HL-60 (cell line): Measurements from ENCODE around the gene FBXO27.
"Not testable (repeated sequence)": the region's sequence is repeated elsewhere in the genome, so short reads cannot be mapped to it uniquely, and the experiment has no call there.

ENCODE experiments used
- DNase-seq, 2 experiments: peaks; one replicate each; pipeline ENCODE4 v3.0.0-alpha.2; 2010 to 2020; ENCODE audit warnings: low read depth in 1 of 2, low spot score in 1 of 2
- H3K27ac ChIP-seq: fragments of 250-450 bp; sonication (Bioruptor Pico); replicated peaks from 2 replicates; pipeline ENCODE4 v1.5.1; 2020; ENCODE audit warnings: mild to moderate bottlenecking, moderate library complexity
- H3K27me3 ChIP-seq: fragments of 250-450 bp; sonication (Bioruptor Pico); 2 replicates; pipeline ENCODE4 v1.5.1; 2021; ENCODE audit warnings: mild to moderate bottlenecking, moderate library complexity; ENCODE audit not compliant: insufficient read depth, poor library complexity, severe bottlenecking
- H3K4me3 ChIP-seq: replicated peaks from 2 replicates; pipeline ENCODE4 v1.5.1; 2011; ENCODE audit warnings: mild to moderate bottlenecking, control low read depth, low read length; ENCODE audit not compliant: insufficient read depth
- GABPA ChIP-seq: IDR thresholded peaks from 2 replicates; pipeline ENCODE4 v1.6.1; 2012; ENCODE audit warnings: low read depth
- POLR2AphosphoS5 ChIP-seq: IDR thresholded peaks from 2 replicates; pipeline ENCODE4 v1.6.1; 2012; ENCODE audit warnings: low read depth
- SPI1 ChIP-seq: IDR thresholded peaks from 2 replicates; pipeline ENCODE4 v1.6.1; 2012; ENCODE audit warnings: low read depth, mild to moderate bottlenecking, borderline replicate concordance
- TF ChIP-seq, protein P1 (sequence below): IDR thresholded peaks from one replicate; pipeline ENCODE4 v1.5.1; 2011; ENCODE audit warnings: low read length, control low read depth, inconsistent platforms; ENCODE audit not compliant: insufficient read depth
- TF ChIP-seq, protein P2 (sequence below): IDR thresholded peaks from 2 replicates; pipeline ENCODE4 v1.6.1; 2012; ENCODE audit warnings: low read depth; ENCODE audit not compliant: insufficient replicate concordance

The FBXO27 gene

DNA sequence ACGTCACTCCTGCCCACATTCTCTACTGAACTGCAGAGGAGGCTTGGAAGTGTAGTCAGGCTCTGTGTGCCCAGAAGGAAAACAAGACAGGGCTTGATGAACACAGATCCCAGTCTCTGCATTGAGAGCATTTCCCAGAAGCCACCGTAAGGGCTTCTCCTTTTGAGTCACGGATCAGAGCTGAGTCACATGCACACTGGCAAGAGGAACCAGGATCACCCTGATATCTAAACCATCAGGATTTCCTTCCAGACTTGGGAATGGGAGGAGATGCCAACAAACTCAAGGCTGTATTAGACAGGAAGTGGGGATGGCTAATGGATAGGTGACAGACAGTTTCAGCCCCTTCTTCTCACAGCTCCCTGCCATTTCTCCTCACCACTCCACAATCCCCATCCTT is 39.1 kb downstream of the FBXO27 start:
- H3K27me3 ChIP-seq = no peaks in the 10 kb centered on the region
- no peak for DNase-seq
- TF ChIP-seq SPI1 (no peak), GABPA (no peak), POLR2AphosphoS5 (no peak)
- TF ChIP-seq, protein P1, sequence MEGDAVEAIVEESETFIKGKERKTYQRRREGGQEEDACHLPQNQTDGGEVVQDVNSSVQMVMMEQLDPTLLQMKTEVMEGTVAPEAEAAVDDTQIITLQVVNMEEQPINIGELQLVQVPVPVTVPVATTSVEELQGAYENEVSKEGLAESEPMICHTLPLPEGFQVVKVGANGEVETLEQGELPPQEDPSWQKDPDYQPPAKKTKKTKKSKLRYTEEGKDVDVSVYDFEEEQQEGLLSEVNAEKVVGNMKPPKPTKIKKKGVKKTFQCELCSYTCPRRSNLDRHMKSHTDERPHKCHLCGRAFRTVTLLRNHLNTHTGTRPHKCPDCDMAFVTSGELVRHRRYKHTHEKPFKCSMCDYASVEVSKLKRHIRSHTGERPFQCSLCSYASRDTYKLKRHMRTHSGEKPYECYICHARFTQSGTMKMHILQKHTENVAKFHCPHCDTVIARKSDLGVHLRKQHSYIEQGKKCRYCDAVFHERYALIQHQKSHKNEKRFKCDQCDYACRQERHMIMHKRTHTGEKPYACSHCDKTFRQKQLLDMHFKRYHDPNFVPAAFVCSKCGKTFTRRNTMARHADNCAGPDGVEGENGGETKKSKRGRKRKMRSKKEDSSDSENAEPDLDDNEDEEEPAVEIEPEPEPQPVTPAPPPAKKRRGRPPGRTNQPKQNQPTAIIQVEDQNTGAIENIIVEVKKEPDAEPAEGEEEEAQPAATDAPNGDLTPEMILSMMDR = no peak
- TF ChIP-seq, protein P2, sequence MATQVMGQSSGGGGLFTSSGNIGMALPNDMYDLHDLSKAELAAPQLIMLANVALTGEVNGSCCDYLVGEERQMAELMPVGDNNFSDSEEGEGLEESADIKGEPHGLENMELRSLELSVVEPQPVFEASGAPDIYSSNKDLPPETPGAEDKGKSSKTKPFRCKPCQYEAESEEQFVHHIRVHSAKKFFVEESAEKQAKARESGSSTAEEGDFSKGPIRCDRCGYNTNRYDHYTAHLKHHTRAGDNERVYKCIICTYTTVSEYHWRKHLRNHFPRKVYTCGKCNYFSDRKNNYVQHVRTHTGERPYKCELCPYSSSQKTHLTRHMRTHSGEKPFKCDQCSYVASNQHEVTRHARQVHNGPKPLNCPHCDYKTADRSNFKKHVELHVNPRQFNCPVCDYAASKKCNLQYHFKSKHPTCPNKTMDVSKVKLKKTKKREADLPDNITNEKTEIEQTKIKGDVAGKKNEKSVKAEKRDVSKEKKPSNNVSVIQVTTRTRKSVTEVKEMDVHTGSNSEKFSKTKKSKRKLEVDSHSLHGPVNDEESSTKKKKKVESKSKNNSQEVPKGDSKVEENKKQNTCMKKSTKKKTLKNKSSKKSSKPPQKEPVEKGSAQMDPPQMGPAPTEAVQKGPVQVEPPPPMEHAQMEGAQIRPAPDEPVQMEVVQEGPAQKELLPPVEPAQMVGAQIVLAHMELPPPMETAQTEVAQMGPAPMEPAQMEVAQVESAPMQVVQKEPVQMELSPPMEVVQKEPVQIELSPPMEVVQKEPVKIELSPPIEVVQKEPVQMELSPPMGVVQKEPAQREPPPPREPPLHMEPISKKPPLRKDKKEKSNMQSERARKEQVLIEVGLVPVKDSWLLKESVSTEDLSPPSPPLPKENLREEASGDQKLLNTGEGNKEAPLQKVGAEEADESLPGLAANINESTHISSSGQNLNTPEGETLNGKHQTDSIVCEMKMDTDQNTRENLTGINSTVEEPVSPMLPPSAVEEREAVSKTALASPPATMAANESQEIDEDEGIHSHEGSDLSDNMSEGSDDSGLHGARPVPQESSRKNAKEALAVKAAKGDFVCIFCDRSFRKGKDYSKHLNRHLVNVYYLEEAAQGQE = no peak
- H3K4me3 ChIP-seq = no peak overlapping the region
- H3K27ac ChIP-seq = no peak overlapping the region

DNA sequence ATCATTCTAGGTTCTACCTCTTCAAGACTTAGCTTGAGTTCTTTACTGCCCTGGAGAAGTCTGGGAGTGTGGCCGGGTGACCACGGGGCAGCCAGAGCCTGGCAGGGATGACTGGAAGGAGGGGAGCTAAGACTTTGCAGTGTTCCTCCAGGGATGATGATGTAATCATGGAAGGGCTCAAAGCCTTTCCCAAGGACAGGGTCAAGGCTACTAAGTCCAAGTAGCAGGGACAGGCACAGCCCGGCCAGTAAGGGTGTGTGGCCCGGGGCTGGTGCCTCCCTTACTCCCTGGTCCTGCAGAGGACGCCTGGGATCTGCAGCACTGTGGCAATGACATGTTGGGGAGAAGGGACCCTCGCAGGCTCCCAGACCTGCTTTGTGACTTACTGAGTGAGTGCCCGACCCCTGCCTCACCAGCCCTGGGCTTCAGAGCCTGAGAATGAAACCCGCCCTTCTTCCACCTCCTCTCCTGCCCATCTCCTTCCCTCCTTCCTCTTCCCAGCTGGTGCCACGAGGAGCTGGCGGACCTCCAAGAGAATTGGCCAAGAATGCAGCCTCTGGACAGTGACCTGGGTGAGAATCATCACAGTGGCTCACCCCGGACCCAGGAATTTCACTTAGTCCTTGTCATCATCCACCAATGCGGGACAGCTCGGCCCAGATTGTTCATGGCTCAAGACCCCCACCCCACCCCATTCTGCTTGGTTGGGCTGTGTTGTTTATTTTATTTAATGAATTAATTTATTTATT is 41.2 kb downstream of the FBXO27 start:
- H3K4me3 ChIP-seq = no peak overlapping the region
- TF ChIP-seq POLR2AphosphoS5 (no peak), GABPA (no peak), SPI1 (no peak)
- TF ChIP-seq, protein P2 = no peak
- TF ChIP-seq, protein P1 = no peak
- no peak overlapping the region for H3K27ac ChIP-seq
- no peak for DNase-seq
- H3K27me3 ChIP-seq = no peaks in the 10 kb centered on the region

DNA sequence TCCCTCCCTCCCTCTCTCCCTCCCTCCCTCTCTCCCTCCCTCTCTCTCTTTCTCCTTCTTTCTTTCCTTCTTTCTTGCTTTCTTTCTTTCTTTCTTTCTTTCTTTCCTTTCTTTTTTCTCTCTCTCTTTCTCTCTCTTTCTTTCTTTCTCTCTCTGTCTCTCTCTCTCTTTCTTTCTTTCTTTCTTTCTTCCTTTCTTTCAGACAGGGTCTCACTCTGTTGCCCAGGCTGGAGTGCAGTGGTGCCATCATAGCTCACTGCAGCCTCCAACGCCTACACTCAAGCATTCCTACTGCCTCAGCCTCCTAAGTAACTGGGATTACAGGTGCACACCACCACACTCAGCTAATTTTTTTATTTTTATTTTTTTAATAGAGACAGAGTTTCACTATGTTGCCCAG is 42.7 kb downstream of the FBXO27 start:
- not testable (repeated sequence) for H3K27ac ChIP-seq, H3K4me3 ChIP-seq, H3K27me3 ChIP-seq, DNase-seq

DNA sequence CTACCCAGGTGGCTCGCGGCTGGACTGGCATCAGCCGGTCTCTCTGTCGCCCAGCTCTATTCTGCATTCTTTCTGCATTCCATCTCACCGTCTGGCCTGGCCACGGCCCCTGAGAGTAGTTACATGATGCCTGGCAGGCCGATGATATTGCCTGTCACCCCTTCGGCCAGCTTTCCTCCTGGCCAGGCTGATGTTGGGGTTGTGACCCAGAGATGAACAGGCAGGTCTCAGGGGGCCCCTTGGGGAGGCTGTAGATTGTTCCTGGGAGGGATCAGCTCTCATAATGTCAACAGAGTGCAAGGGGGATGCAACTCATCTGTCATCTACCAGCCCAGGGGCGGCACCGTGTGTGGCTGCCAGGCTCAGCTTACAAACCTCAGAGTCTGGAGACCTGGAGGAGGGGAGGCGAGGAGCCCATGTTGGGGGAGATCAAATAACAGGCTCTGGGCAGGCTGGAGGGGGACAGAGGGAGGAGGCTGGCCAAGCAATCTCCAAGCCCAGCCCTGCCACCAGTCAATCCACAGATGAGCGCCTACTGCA is 43.2 kb downstream of the FBXO27 start:
- Histone ChIP-seq H3K27ac (no peak overlapping the region), H3K4me3 (no peak overlapping the region), H3K27me3 (no peaks in the 10 kb centered on the region)
- DNase-seq = no peak
- TF ChIP-seq, protein P1 = no peak
- TF ChIP-seq, protein P2 = no peak
- TF ChIP-seq POLR2AphosphoS5 = no peak

DNA sequence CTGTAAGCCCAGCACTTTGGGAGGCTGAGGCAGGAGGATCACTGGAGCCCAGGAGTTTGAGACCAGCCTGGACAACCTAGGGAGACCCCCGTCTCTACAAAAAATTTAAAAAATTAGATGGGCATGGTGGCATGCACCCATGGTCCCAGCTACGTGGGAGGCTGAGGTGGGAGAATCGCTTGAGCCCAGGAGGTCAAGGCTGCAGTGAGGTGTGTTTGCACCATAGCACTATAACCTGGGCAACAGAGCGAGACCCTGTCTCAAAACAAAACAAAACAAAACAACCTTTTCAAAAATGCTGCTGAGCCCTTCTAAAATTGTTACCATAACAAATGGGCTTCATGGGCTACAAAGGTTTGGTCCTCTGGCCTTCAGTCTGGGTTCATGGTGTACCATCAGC is 43.7 kb downstream of the FBXO27 start:
- H3K4me3 ChIP-seq, H3K27ac ChIP-seq, H3K27me3 ChIP-seq, DNase-seq: not testable (repeated sequence)

DNA sequence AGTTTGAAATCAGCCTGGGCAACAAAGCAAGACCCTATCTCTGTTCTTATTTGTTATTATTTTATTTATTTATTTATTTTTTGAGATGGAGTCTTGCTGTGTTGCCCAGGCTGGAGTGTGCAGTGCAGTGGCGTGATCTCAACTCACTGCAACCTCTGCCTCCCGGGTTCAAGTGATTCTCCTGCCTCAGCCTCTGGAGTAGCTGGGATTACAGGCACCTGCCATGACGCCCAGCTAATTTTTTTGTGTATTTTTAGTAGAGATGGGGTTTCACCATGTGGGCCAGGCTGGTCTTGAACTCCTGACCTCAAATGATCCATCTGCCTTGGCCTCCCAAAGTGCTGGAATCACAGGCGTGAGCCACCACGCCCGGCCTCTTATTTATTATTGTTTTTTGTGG is 44.6 kb downstream of the FBXO27 start:
- not testable (repeated sequence) for H3K27ac ChIP-seq, H3K4me3 ChIP-seq, DNase-seq, H3K27me3 ChIP-seq
